T-helper 17 cell (primary cell): ENCODE results near the gene TMEM35A. TPM values are rescaled to one million over a fixed set of nuclear protein-coding genes. Genes with fewer than 3 reads are reported as not detected.

Experiments used
- ATAC-seq: fragments of 150-1000 bp; cut with Tn5 transposase; 2 replicates; pipeline ENCODE4 v1.10.0; 2021; ENCODE audit warnings: mild to moderate bottlenecking, moderate library complexity
- DNase-seq, 3 donors: peaks; one replicate each; pipeline versions ENCODE4 v3.0.0 to v3.0.0-alpha.2; 2020 to 2021
- H3K9me3 ChIP-seq: one replicate; pipeline ENCODE4 v1.7.0; 2013; ENCODE audit warnings: low read length, mild to moderate bottlenecking; ENCODE audit not compliant: control insufficient read depth, poor library complexity, severe bottlenecking
- H3K27ac Mint-ChIP-seq: one replicate; pipeline ENCODE4 v1.8.0; 2022; ENCODE audit warnings: mild to moderate bottlenecking, moderate library complexity, mixed read lengths
- H3K27me3 Mint-ChIP-seq: one replicate; pipeline ENCODE4 v1.8.0; 2022; ENCODE audit warnings: mixed read lengths
- H3K36me3 Mint-ChIP-seq: one replicate; pipeline ENCODE4 v1.8.0; 2022; ENCODE audit warnings: low read depth, mixed read lengths
- H3K4me1 Mint-ChIP-seq: one replicate; pipeline ENCODE4 v1.8.0; 2022; ENCODE audit warnings: mild to moderate bottlenecking, mixed read lengths
- H3K4me3 Mint-ChIP-seq: one replicate; pipeline ENCODE4 v1.8.0; 2022; ENCODE audit warnings: mild to moderate bottlenecking, moderate library complexity, mixed read lengths
- total RNA-seq, 4 donors: library from RNA in 2 of 4; stranded (reverse) in 2 of 4; gene quantifications; one replicate each; pipeline ENCODE4 v1.2.3 and lab custom pipeline; 2022 to 2026

Gene TMEM35A
- total RNA-seq, 2 donors from 2014 or later, result not detected

DNA sequence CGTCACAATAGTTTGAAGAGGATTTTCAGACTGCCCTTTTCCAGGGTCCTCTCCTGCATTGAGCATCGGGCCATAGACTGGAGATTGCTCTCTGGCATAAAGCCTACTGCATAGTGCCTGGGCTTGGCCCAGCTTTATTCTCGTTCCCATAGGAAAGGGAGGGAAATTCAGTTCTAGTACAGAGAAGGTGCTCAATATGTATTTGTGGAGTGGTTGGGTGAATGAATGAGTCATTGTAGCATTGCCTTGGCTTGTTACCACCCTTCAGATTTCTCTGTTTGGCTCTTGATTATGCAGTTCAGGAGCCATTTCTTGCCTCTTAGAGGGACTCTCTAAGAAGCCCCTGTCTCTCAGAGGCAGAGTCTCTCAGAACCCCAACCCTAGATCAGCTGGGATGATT lies 2.6 kb downstream of the TMEM35A start:
- H3K9me3 ChIP-seq, result no peaks in the 10 kb centered on the region
- no peak overlapping the region for H3K27ac Mint-ChIP-seq
- H3K4me1 Mint-ChIP-seq, result no peaks in the 10 kb centered on the region
- peaks cover 17% of the 10 kb centered on the region for H3K27me3 Mint-ChIP-seq
- no peak for ATAC-seq
- DNase-seq, result no peak
- no peak overlapping the region for H3K4me3 Mint-ChIP-seq
- H3K36me3 Mint-ChIP-seq, result no peaks in the 10 kb centered on the region

DNA sequence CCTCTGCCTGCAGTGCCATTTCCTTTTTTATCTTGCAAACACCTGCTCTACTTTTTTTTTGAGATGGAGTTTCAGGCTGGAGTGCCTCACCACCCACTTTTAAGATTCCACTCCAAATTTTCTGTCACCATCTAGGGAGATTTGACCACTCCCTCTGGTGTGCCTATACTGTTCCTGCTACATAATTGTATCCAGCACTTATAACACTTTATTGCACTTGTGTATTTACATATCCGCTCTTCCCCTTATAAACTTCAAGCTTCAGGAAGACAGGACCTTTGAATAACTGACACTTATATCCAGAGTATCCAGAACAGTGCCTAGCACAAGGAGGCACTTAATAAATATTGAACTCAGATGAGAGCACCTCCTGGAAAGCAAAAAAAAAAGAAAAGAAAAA lies 13.1 kb downstream of the TMEM35A start:
- H3K27ac Mint-ChIP-seq, result no peak overlapping the region
- no peak overlapping the region for H3K4me3 Mint-ChIP-seq
- H3K4me1 Mint-ChIP-seq, result no peaks in the 10 kb centered on the region
- no peak for ATAC-seq
- no peaks in the 10 kb centered on the region for H3K36me3 Mint-ChIP-seq
- DNase-seq, result no peak
- no peaks in the 10 kb centered on the region for H3K27me3 Mint-ChIP-seq
- no peaks in the 10 kb centered on the region for H3K9me3 ChIP-seq

GRCh38 chrX:101097546-101098453 lies 19.1 kb downstream of the TMEM35A start, which contains the start of gene CENPI:
CENPI (plus strand) TSS chrX:101098204; CDS start chrX:101101071, 2,867 bp downstream.
- DNase-seq (peak; percentile 83 to 90 (median 88)), ATAC-seq (peak; percentile 100)
- Mint-ChIP-seq H3K27me3 (no peaks in the 10 kb centered on the region), H3K4me1 (peaks cover 9% of the 10 kb centered on the region), H3K4me3 (peak within 1 kb of the TSS; percentile 84), H3K36me3 (no peaks in the 10 kb centered on the region), H3K27ac (peak within 1 kb of the TSS; percentile 75)
- no peaks in the 10 kb centered on the region for H3K9me3 ChIP-seq

GRCh38 chrX:101108284-101108683 lies 29.6 kb downstream of the TMEM35A start:
- H3K4me3 Mint-ChIP-seq, result no peak overlapping the region
- no peaks in the 10 kb centered on the region for H3K4me1 Mint-ChIP-seq

DNA sequence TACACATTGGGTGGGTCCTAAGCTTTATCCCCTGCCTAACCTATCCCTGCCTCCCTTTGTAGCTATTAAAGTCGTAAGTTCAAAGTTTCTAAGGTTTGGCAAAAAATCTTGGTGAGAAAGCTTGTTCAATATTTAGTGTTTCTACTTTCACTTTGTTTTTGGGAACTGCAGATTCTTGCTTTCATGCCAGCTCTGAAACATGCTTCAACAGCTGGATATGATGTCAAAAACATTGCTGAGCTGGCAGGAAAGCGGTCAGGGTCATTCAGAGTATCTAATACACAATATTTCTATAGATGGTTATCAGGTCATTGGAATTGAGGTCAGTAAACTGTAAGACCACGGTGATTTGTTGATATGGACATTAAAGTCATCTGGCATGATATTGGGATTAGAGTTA lies 39.0 kb downstream of the TMEM35A start:
- Mint-ChIP-seq H3K4me3 (no peak overlapping the region), H3K4me1 (no peaks in the 10 kb centered on the region), H3K27me3 (no peaks in the 10 kb centered on the region), H3K36me3 (no peaks in the 10 kb centered on the region), H3K27ac (no peak overlapping the region)
- ATAC-seq (no peak), DNase-seq (no peak)
- H3K9me3 ChIP-seq, result no peaks in the 10 kb centered on the region

More at GRCh38 chrX:101108284-101108683, 29.6 kb downstream of the TMEM35A start:
- Mint-ChIP-seq H3K27ac (no peak overlapping the region), H3K36me3 (no peaks in the 10 kb centered on the region), H3K27me3 (no peaks in the 10 kb centered on the region)
- ATAC-seq (no peak), DNase-seq (no peak)
- no peaks in the 10 kb centered on the region for H3K9me3 ChIP-seq

DNA sequence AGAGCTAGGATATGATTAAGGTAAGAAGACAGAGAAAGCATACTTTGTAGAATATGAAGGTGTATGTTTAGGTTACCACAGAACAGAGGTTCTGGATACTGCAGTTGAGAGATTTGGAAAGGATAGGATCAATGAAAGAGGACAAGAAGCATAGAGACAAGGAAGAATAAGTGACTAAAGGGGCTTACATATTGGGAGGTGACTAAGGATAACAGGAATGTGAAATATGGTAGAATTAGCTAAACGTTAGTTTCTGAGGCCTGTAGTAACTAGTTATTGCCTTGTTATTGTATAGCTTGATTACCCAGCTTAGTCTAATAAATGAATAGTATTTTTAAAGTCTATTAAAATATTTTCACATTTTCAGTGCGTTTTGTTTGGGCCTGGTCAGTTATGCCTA lies 57.6 kb downstream of the TMEM35A start:
- Mint-ChIP-seq H3K27me3 (no peaks in the 10 kb centered on the region), H3K27ac (no peak overlapping the region), H3K4me3 (no peak overlapping the region), H3K36me3 (peaks cover 2% of the 10 kb centered on the region), H3K4me1 (no peaks in the 10 kb centered on the region)
- H3K9me3 ChIP-seq, result no peaks in the 10 kb centered on the region
- DNase-seq, result no peak
- ATAC-seq, result no peak

Other genes with a start within 250 kb of the TMEM35A start
- gene NOX1, start 204.5 kb upstream of the TMEM35A start, total RNA-seq, result not detected
- gene XKRX, start 150.0 kb upstream of the TMEM35A start, total RNA-seq, result under 1 TPM; 0.18 to 0.30 TPM
- gene ARL13A, start 109.2 kb upstream of the TMEM35A start, total RNA-seq, result not detected
- gene TRMT2B, start 26.8 kb upstream of the TMEM35A start, total RNA-seq, result 10 to 100 TPM; 30.5 to 35.3 TPM
- gene CENPI, start 19.3 kb downstream of the TMEM35A start, total RNA-seq, result under 1 TPM; 0.17 to 0.52 TPM
- gene DRP2, start 140.9 kb downstream of the TMEM35A start, total RNA-seq, result under 1 TPM; 0.10 to 0.27 TPM
- not detected for gene TAF7L, start 212.5 kb downstream of the TMEM35A start, total RNA-seq